ENCODE results near the gene TRIM66. TPM values are rescaled to one million over a fixed set of nuclear protein-coding genes. Genes with fewer than 3 reads are reported as not detected.

TRIM66 gene, protein sequence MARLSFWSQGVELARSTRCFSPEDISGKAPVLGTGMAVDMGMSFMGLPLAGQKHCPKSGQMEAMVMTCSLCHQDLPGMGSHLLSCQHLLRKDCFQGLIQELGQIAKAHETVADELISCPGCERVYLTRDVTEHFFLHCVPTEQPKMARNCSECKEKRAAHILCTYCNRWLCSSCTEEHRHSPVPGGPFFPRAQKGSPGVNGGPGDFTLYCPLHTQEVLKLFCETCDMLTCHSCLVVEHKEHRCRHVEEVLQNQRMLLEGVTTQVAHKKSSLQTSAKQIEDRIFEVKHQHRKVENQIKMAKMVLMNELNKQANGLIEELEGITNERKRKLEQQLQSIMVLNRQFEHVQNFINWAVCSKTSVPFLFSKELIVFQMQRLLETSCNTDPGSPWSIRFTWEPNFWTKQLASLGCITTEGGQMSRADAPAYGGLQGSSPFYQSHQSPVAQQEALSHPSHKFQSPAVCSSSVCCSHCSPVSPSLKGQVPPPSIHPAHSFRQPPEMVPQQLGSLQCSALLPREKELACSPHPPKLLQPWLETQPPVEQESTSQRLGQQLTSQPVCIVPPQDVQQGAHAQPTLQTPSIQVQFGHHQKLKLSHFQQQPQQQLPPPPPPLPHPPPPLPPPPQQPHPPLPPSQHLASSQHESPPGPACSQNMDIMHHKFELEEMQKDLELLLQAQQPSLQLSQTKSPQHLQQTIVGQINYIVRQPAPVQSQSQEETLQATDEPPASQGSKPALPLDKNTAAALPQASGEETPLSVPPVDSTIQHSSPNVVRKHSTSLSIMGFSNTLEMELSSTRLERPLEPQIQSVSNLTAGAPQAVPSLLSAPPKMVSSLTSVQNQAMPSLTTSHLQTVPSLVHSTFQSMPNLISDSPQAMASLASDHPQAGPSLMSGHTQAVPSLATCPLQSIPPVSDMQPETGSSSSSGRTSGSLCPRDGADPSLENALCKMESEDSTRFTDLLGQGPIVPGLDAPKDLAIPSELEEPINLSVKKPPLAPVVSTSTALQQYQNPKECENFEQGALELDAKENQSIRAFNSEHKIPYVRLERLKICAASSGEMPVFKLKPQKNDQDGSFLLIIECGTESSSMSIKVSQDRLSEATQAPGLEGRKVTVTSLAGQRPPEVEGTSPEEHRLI (N-terminal part only)
- 1.5 and 4.6 TPM in 2 replicates for total RNA-seq (2012; rRNA removed)

DNA sequence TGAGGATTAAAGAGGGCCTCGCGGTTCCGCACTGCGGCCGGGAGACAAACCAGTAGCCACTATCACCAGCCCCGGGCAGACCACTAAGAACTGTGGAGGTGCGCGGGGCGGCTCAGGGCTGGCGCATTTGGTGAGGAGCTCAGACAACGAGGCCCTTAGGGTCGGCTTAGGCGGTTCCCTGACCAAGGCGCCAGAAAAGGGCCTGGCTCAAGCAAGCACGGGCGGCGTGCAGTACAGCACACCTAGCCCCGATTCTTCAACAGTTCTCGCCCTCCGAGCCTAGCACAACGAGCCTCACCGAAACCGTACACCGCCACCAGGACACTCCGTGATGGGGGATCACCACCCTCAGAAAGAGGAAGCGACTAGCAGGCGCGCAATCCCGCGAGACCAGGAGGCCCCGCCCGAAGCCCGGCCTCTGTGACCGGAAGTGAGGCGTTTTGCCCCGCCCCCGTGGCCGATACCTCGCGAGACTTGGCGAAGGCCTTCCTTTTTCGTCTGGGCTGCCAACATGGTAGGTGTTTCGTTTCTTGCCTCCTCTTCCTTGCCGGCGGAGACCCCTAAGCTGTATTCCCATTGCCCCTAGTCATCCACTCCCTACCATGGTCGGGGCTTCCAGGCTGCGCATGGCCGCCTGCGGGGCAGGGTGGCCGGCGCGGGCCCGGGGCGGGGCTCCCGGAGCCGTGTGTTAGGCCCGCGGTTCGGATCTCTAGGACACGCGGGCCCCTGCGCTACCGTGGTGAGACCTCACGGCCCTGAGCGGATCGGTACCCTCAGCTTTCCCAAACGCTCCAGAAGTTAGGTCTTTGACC lies at the start of gene TRIM66, which contains the start of gene RPL27A:
TSS of gene TRIM66 (minus strand) at position 363 of the 812 bp plus-strand sequence. CDS start 10,391 bp downstream, outside the sequence.
TSS of gene RPL27A (plus strand) at position 490 of the 812 bp plus-strand sequence. CDS start at position 512, 22 bp downstream.
- H3K9ac ChIP-seq (ENCODE audit: low read depth, low read length) = peak within 1 kb of the TSS; percentile 100
- peaks cover 39% of the 10 kb centered on the region for H3K4me1 ChIP-seq (ENCODE audit: control insufficient read depth, insufficient read depth, low read length)
- H3K4me2 ChIP-seq (ENCODE audit: low read length) = peak within 1 kb of the TSS; percentile 90

DNA sequence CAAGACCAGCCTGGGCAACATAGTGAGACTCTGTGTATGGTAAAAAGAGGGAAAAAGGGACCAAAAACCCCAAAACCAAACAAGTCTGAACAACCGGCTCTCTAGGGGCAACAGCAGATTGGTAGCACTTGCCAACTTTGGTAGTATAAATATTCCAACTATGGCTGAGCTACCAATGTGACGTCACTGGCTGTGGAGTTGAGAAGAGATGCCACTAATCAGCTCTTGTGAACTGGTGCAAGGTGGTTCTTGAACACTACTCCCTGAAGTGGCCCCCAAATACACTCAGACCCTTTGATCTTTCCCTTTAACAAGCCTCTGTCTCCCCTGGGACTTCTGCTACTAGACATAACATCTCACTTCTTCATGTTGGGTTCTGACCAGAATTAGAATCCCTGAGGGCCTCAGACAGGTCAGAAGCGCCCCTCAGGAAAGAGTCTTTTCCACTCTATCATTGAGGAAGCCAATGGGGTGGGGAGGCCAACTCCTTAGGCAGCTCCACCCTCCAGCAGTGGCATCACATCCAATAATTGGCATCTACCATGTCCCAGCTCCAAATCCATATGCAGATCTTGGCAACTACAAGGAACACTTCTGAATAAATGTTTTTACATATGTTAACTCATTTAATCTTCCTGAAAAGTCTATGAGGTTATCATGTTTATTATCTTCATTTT lies 49.3 kb upstream of the TRIM66 start:
- no peaks in the 10 kb centered on the region for H3K27me3 ChIP-seq (ENCODE audit: control insufficient read depth, insufficient read depth, low read length)
- no peak overlapping the region for H3K4me3 ChIP-seq (ENCODE audit: low read length)
- no peak overlapping the region for H3K4me2 ChIP-seq (ENCODE audit: low read length)
- no peaks in the 10 kb centered on the region for H3K9me3 ChIP-seq (replicated peaks; ENCODE audit: low read length)
- peaks cover 15% of the 10 kb centered on the region for H3K36me3 ChIP-seq (ENCODE audit: insufficient read depth, low read length)
- H3K9ac ChIP-seq (ENCODE audit: low read depth, low read length) = no peak overlapping the region
- peaks cover 47% of the 10 kb centered on the region for H3K4me1 ChIP-seq (ENCODE audit: control insufficient read depth, insufficient read depth, low read length)

More for the DNA sequence above, at the start of gene TRIM66, which contains the start of gene RPL27A:
- peak within 1 kb of the TSS; percentile 95 for H3K4me3 ChIP-seq (ENCODE audit: low read length)
- H3K9me3 ChIP-seq (replicated peaks; ENCODE audit: low read length) = no peaks in the 10 kb centered on the region
- no peaks in the 10 kb centered on the region for H3K27me3 ChIP-seq (ENCODE audit: control insufficient read depth, insufficient read depth, low read length)
- H3K36me3 ChIP-seq (ENCODE audit: insufficient read depth, low read length) = peaks cover 44% of the 10 kb centered on the region

- peaks cover 23% of the 10 kb centered on the region for H3K36me3 ChIP-seq (ENCODE audit: insufficient read depth, low read length)
- no peak overlapping the region for H3K4me2 ChIP-seq (ENCODE audit: low read length)
- H3K4me3 ChIP-seq (ENCODE audit: low read length) = no peak overlapping the region
- H3K4me1 ChIP-seq (ENCODE audit: control insufficient read depth, insufficient read depth, low read length) = peaks cover 48% of the 10 kb centered on the region
- H3K9me3 ChIP-seq (replicated peaks; ENCODE audit: low read length) = no peaks in the 10 kb centered on the region
- H3K27me3 ChIP-seq (ENCODE audit: control insufficient read depth, insufficient read depth, low read length) = no peaks in the 10 kb centered on the region
- H3K9ac ChIP-seq (ENCODE audit: low read depth, low read length) = no peak overlapping the region
These were observed 48.2 kb upstream of the TRIM66 start for GRCh38 chr11:8730697-8731020.

- no peak overlapping the region for H3K4me2 ChIP-seq (ENCODE audit: low read length)
- no peaks in the 10 kb centered on the region for H3K9me3 ChIP-seq (replicated peaks; ENCODE audit: low read length)
- H3K4me3 ChIP-seq (ENCODE audit: low read length) = no peak overlapping the region
- no peaks in the 10 kb centered on the region for H3K27me3 ChIP-seq (ENCODE audit: control insufficient read depth, insufficient read depth, low read length)
- no peak overlapping the region for H3K9ac ChIP-seq (ENCODE audit: low read depth, low read length)
- peaks cover 25% of the 10 kb centered on the region for H3K36me3 ChIP-seq (ENCODE audit: insufficient read depth, low read length)
- H3K4me1 ChIP-seq (ENCODE audit: control insufficient read depth, insufficient read depth, low read length) = peaks cover 48% of the 10 kb centered on the region
These were observed 47.6 kb upstream of the TRIM66 start for GRCh38 chr11:8729837-8730696.

DNA sequence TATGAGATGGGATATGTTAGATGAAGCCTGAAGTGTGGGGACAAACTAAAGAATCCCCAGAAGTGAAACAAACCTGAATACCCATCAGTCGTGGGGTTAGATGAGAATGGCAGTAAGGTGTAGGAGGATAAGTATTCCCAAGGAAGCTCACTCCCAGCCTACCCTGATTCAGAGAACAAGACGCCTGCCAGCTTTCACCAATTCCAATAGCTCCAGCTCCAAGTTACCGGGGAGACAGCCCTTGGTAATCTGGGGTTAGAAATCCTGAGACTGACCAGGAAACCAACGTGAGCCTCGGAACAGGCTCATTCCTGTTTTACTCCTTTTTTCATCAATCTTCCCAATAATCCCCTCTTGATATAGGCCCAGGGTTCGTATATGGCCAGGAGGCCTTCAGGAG lies 46.6 kb upstream of the TRIM66 start:
- no peak overlapping the region for H3K4me3 ChIP-seq (ENCODE audit: low read length)
- peaks cover 45% of the 10 kb centered on the region for H3K4me1 ChIP-seq (ENCODE audit: control insufficient read depth, insufficient read depth, low read length)
- H3K4me2 ChIP-seq (ENCODE audit: low read length) = no peak overlapping the region
- no peak overlapping the region for H3K9ac ChIP-seq (ENCODE audit: low read depth, low read length)
- peaks cover 32% of the 10 kb centered on the region for H3K36me3 ChIP-seq (ENCODE audit: insufficient read depth, low read length)
- H3K9me3 ChIP-seq (replicated peaks; ENCODE audit: low read length) = no peaks in the 10 kb centered on the region
- H3K27me3 ChIP-seq (ENCODE audit: control insufficient read depth, insufficient read depth, low read length) = no peaks in the 10 kb centered on the region

GRCh38 chr11:8728563-8728962 lies 46.1 kb upstream of the TRIM66 start:
- no peaks in the 10 kb centered on the region for H3K9me3 ChIP-seq (replicated peaks; ENCODE audit: low read length)
- peaks cover 34% of the 10 kb centered on the region for H3K36me3 ChIP-seq (ENCODE audit: insufficient read depth, low read length)
- H3K4me1 ChIP-seq (ENCODE audit: control insufficient read depth, insufficient read depth, low read length) = peaks cover 40% of the 10 kb centered on the region
- no peaks in the 10 kb centered on the region for H3K27me3 ChIP-seq (ENCODE audit: control insufficient read depth, insufficient read depth, low read length)
- no peak overlapping the region for H3K4me3 ChIP-seq (ENCODE audit: low read length)
- H3K9ac ChIP-seq (ENCODE audit: low read depth, low read length) = no peak overlapping the region
- no peak overlapping the region for H3K4me2 ChIP-seq (ENCODE audit: low read length)

GRCh38 chr11:8726395-8726794 lies 43.9 kb upstream of the TRIM66 start:
- Histone ChIP-seq H3K36me3 (ENCODE audit: insufficient read depth, low read length) (peaks cover 40% of the 10 kb centered on the region), H3K4me3 (ENCODE audit: low read length) (no peak overlapping the region), H3K9ac (ENCODE audit: low read depth, low read length) (no peak overlapping the region), H3K4me2 (ENCODE audit: low read length) (no peak overlapping the region), H3K27me3 (ENCODE audit: control insufficient read depth, insufficient read depth, low read length) (no peaks in the 10 kb centered on the region), H3K9me3 (replicated peaks; ENCODE audit: low read length) (no peaks in the 10 kb centered on the region), H3K4me1 (ENCODE audit: control insufficient read depth, insufficient read depth, low read length) (peaks cover 38% of the 10 kb centered on the region)

DNA sequence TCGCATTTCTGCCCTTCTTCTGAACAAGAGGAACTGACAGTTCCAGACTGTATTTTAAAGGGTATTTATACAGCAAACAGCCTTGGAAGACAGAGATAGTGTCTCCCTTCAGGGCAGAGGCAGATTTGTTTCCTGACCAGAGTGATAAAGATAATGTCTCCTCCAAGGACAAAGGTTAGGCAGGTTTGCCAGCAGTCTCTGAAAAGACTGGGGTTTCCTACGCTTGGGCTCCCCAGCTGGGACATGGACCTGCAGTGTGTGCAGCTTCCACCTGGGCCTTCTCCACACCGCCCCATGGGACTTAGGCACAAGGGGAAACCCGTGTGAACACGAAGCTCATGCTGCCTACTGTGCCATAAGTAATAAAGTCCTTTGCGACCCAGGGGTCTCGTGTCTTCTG lies 42.2 kb upstream of the TRIM66 start:
- no peak overlapping the region for H3K4me2 ChIP-seq (ENCODE audit: low read length)
- peaks cover 55% of the 10 kb centered on the region for H3K4me1 ChIP-seq (ENCODE audit: control insufficient read depth, insufficient read depth, low read length)
- no peaks in the 10 kb centered on the region for H3K9me3 ChIP-seq (replicated peaks; ENCODE audit: low read length)
- H3K27me3 ChIP-seq (ENCODE audit: control insufficient read depth, insufficient read depth, low read length) = no peaks in the 10 kb centered on the region
- peaks cover 29% of the 10 kb centered on the region for H3K36me3 ChIP-seq (ENCODE audit: insufficient read depth, low read length)
- H3K9ac ChIP-seq (ENCODE audit: low read depth, low read length) = no peak overlapping the region
- H3K4me3 ChIP-seq (ENCODE audit: low read length) = no peak overlapping the region

DNA sequence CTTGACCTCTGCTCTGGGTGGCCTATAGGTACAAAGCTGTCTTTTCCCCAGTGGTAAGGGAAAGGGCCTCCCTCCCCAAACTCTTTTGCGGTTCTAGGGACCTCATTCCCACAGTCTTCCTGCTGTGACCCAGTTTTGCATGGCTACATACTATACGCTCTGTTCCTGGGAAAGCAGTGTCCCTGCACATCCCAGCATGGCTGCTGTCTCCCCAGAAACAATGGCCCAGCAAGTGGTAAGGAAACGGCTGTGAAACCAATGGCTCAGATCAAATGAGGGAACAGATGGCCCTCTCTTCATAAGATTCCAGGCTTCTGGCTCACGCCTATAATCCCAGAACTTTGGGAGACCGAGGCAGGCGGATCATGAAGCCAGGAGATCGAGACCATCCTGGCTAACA lies 41.2 kb upstream of the TRIM66 start:
- peaks cover 27% of the 10 kb centered on the region for H3K36me3 ChIP-seq (ENCODE audit: insufficient read depth, low read length)

GRCh38 chr11:8722809-8723208 lies 40.3 kb upstream of the TRIM66 start:
- no peak overlapping the region for H3K9ac ChIP-seq (ENCODE audit: low read depth, low read length)
- peaks cover 27% of the 10 kb centered on the region for H3K36me3 ChIP-seq (ENCODE audit: insufficient read depth, low read length)
- no peak overlapping the region for H3K4me2 ChIP-seq (ENCODE audit: low read length)
- H3K27me3 ChIP-seq (ENCODE audit: control insufficient read depth, insufficient read depth, low read length) = no peaks in the 10 kb centered on the region
- peaks cover 61% of the 10 kb centered on the region for H3K4me1 ChIP-seq (ENCODE audit: control insufficient read depth, insufficient read depth, low read length)
- no peaks in the 10 kb centered on the region for H3K9me3 ChIP-seq (replicated peaks; ENCODE audit: low read length)
- H3K4me3 ChIP-seq (ENCODE audit: low read length) = no peak overlapping the region

More for the DNA sequence above, 41.2 kb upstream of the TRIM66 start:
- H3K9ac ChIP-seq (ENCODE audit: low read depth, low read length) = no peak overlapping the region
- no peaks in the 10 kb centered on the region for H3K9me3 ChIP-seq (replicated peaks; ENCODE audit: low read length)
- peaks cover 61% of the 10 kb centered on the region for H3K4me1 ChIP-seq (ENCODE audit: control insufficient read depth, insufficient read depth, low read length)
- H3K27me3 ChIP-seq (ENCODE audit: control insufficient read depth, insufficient read depth, low read length) = no peaks in the 10 kb centered on the region
- H3K4me2 ChIP-seq (ENCODE audit: low read length) = no peak overlapping the region
- no peak overlapping the region for H3K4me3 ChIP-seq (ENCODE audit: low read length)
